Measurements from ENCODE around the gene VPS33B.

The VPS33B gene

GRCh38 chr15:90987561-90988141, 34.7 kb downstream of the VPS33B start:
- TF ChIP-seq EZH2phosphoT487 (IDR thresholded peaks at IDR 0.05; ENCODE audit: borderline replicate concordance) (no peak), CTCF (conservative IDR thresholded peaks at IDR 0.05; ENCODE audit: low read length) (no peak)
- peaks cover 56% of the 10 kb centered on the region for H4K20me1 ChIP-seq (ENCODE audit: insufficient read depth, low read length, poor library complexity, severe bottlenecking)
- H3K9me3 ChIP-seq (ENCODE audit: insufficient read depth, low read depth, low read length), result no peaks in the 10 kb centered on the region
- H3K27me3 ChIP-seq (ENCODE audit: insufficient read depth, low read length, poor library complexity, severe bottlenecking), result no peaks in the 10 kb centered on the region
- H3K79me2 ChIP-seq (ENCODE audit: insufficient read depth, low read length), result peaks cover 99% of the 10 kb centered on the region
- H3K9ac ChIP-seq (ENCODE audit: low read depth, low read length, poor library complexity, severe bottlenecking), result peak overlapping the region; percentile 32
- H3K4me2 ChIP-seq (ENCODE audit: low read depth, low read length, poor library complexity, severe bottlenecking), result peak overlapping the region; percentile 85
- no peaks in the 10 kb centered on the region for H3K9me2 ChIP-seq (replicated peaks; ENCODE audit: low read depth, low read length)
- H2AFZ ChIP-seq (ENCODE audit: low read length), result no peak overlapping the region
- no peaks in the 10 kb centered on the region for H3F3A ChIP-seq (ENCODE audit: low read depth)
- H3K36me3 ChIP-seq (ENCODE audit: insufficient read depth, low read length), result peaks cover 24% of the 10 kb centered on the region
- peak overlapping the region; percentile 67 for H3K4me3 ChIP-seq (ENCODE audit: low read length, poor library complexity, severe bottlenecking)
- peaks cover 46% of the 10 kb centered on the region for H3K4me1 ChIP-seq (ENCODE audit: insufficient read depth, low read length, poor library complexity, severe bottlenecking)

DNA sequence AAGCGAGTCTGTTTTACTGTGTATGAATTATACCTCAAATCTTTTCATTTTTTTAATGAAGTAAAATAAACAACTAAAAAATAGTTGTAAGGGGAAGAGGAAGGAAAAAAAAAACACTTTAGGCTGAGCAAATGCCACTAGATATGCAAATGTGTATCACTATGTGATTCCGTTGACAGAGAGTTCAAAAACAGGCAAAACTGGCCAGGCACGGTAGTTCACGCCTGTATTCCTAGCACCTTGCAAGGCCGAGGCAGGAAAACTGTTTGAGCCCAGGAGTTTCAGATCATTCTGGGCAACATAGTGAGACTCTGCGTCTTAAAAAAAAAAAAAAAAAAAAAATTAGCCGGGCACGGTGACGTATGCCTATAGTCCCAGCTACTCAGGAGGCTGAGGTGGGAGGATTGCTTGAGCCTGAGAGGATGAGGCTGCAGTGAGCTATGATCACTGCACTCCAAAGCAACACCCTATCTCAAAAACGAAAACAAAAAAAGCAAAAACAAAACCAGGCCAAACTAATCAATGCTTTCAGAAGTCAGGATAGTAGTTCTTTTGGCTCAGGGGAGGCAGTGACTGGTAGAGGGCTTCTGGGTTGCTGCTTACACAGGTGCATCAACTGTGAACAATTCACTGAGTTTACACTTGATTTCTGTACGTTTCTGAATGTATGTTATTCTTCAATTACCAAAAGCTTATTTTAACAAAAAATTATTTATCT, 35.4 kb downstream of the VPS33B start:
- peaks cover 41% of the 10 kb centered on the region for H3K4me1 ChIP-seq (ENCODE audit: insufficient read depth, low read length, poor library complexity, severe bottlenecking)
- no peaks in the 10 kb centered on the region for H3K9me3 ChIP-seq (ENCODE audit: insufficient read depth, low read depth, low read length)
- peaks cover 31% of the 10 kb centered on the region for H3K36me3 ChIP-seq (ENCODE audit: insufficient read depth, low read length)
- H3F3A ChIP-seq (ENCODE audit: low read depth), result no peaks in the 10 kb centered on the region
- H2AFZ ChIP-seq (ENCODE audit: low read length), result no peak overlapping the region
- TF ChIP-seq EZH2phosphoT487 (IDR thresholded peaks at IDR 0.05; ENCODE audit: borderline replicate concordance), result no peak
- no peak for TF ChIP-seq CTCF (conservative IDR thresholded peaks at IDR 0.05; ENCODE audit: low read length)
- peak overlapping the region; percentile 32 for H3K9ac ChIP-seq (ENCODE audit: low read depth, low read length, poor library complexity, severe bottlenecking)
- peaks cover 51% of the 10 kb centered on the region for H4K20me1 ChIP-seq (ENCODE audit: insufficient read depth, low read length, poor library complexity, severe bottlenecking)
- H3K4me3 ChIP-seq (ENCODE audit: low read length, poor library complexity, severe bottlenecking), result peak overlapping the region; percentile 67
- peaks cover 93% of the 10 kb centered on the region for H3K79me2 ChIP-seq (ENCODE audit: insufficient read depth, low read length)
- no peaks in the 10 kb centered on the region for H3K9me2 ChIP-seq (replicated peaks; ENCODE audit: low read depth, low read length)
- peak overlapping the region; percentile 85 for H3K4me2 ChIP-seq (ENCODE audit: low read depth, low read length, poor library complexity, severe bottlenecking)
- H3K27me3 ChIP-seq (ENCODE audit: insufficient read depth, low read length, poor library complexity, severe bottlenecking), result no peaks in the 10 kb centered on the region

DNA sequence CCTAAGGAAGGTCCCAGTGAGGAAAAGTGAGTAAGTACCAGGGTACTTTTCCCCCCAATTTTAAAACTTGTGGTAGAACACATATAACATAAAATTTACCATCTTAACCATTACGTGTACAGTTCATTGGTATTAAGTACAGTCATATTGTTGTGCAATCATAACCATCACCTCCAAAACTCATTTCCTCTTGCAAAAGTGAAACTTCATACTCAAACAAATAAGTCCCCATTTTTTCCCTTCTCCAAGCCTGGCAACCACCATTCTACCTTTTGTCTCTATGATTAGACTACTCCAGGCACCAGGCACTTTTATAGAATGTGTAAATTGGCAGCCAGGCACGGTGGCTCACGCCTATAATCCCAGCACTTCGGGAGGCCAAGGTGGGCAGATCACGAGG, 40.3 kb downstream of the VPS33B start:
- H3K4me2 ChIP-seq (ENCODE audit: low read depth, low read length, poor library complexity, severe bottlenecking), result no peak overlapping the region
- no peak overlapping the region for H3K4me3 ChIP-seq (ENCODE audit: low read length, poor library complexity, severe bottlenecking)
- no peak overlapping the region for H3K9ac ChIP-seq (ENCODE audit: low read depth, low read length, poor library complexity, severe bottlenecking)
- H3K4me1 ChIP-seq (ENCODE audit: insufficient read depth, low read length, poor library complexity, severe bottlenecking), result peaks cover 8% of the 10 kb centered on the region
- no peaks in the 10 kb centered on the region for H3F3A ChIP-seq (ENCODE audit: low read depth)
- peaks cover 76% of the 10 kb centered on the region for H3K36me3 ChIP-seq (ENCODE audit: insufficient read depth, low read length)
- no peaks in the 10 kb centered on the region for H3K27me3 ChIP-seq (ENCODE audit: insufficient read depth, low read length, poor library complexity, severe bottlenecking)
- H3K79me2 ChIP-seq (ENCODE audit: insufficient read depth, low read length), result peaks cover 46% of the 10 kb centered on the region
- TF ChIP-seq EZH2phosphoT487 (IDR thresholded peaks at IDR 0.05; ENCODE audit: borderline replicate concordance) (no peak), CTCF (conservative IDR thresholded peaks at IDR 0.05; ENCODE audit: low read length) (no peak)
- H3K9me3 ChIP-seq (ENCODE audit: insufficient read depth, low read depth, low read length), result no peaks in the 10 kb centered on the region
- H2AFZ ChIP-seq (ENCODE audit: low read length), result no peak overlapping the region
- no peaks in the 10 kb centered on the region for H3K9me2 ChIP-seq (replicated peaks; ENCODE audit: low read depth, low read length)
- H4K20me1 ChIP-seq (ENCODE audit: insufficient read depth, low read length, poor library complexity, severe bottlenecking), result peaks cover 23% of the 10 kb centered on the region

Data from Loucy (cell line).